ENCODE results near the gene FAM149A.

FAM149A gene

DNA sequence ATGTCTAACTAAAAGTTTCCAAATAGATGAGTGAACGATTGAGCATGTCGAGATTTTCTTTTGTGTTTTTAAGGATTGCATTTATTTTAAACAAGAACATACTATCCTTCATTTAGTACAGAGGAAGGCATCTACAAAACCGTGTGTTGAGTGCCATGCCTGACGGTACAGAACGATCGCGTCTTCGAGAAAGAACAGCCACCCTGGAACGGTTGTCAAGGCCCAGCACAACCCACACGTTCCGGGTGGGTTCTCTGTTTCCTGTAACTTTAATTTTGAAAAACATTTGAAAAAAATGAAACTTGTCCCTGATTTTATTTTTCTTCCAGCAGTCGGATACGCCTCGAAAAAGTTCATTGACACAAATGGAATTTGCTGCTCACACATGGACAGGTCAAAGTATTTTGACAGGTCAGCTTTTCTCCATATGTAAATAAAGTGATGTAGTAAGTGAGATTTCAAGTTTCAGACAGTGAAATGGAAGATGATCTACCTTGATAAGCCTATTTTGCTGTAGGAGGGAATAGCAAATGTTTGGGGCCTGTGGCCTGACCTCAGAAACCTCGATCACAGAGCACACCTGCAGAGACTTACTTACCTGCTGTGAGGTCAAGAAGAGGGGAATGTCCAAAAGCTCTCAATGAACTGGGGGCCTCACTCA is 62.5 kb downstream of the FAM149A start:
- H3K4me2 ChIP-seq: peak overlapping the region; percentile 22; the same call in 1 of the 2 replicates
- no peak overlapping the region for H3K27ac ChIP-seq
- H3K4me3 ChIP-seq (IDR thresholded peaks at IDR 0.05; ENCODE audit: insufficient read depth, low read depth, low read length): no peak overlapping the region
- H3K4me1 ChIP-seq (ENCODE audit: low read depth, poor library complexity, severe bottlenecking): peaks cover 14% of the 10 kb centered on the region
- H2AFZ ChIP-seq (ENCODE audit: low read depth): no peak overlapping the region
- H3K79me2 ChIP-seq (ENCODE audit: insufficient read depth, low read depth): no peaks in the 10 kb centered on the region
- H3K9ac ChIP-seq: no peak overlapping the region
- TF ChIP-seq, protein P1, sequence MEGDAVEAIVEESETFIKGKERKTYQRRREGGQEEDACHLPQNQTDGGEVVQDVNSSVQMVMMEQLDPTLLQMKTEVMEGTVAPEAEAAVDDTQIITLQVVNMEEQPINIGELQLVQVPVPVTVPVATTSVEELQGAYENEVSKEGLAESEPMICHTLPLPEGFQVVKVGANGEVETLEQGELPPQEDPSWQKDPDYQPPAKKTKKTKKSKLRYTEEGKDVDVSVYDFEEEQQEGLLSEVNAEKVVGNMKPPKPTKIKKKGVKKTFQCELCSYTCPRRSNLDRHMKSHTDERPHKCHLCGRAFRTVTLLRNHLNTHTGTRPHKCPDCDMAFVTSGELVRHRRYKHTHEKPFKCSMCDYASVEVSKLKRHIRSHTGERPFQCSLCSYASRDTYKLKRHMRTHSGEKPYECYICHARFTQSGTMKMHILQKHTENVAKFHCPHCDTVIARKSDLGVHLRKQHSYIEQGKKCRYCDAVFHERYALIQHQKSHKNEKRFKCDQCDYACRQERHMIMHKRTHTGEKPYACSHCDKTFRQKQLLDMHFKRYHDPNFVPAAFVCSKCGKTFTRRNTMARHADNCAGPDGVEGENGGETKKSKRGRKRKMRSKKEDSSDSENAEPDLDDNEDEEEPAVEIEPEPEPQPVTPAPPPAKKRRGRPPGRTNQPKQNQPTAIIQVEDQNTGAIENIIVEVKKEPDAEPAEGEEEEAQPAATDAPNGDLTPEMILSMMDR (conservative IDR thresholded peaks at IDR 0.05; ENCODE audit: low read depth, low read length): no peak
- H3K27me3 ChIP-seq (ENCODE audit: insufficient read depth, low read depth): no peaks in the 10 kb centered on the region
- H3K36me3 ChIP-seq (ENCODE audit: insufficient read depth): no peaks in the 10 kb centered on the region
- no peaks in the 10 kb centered on the region for H4K20me1 ChIP-seq (ENCODE audit: insufficient read depth)

DNA sequence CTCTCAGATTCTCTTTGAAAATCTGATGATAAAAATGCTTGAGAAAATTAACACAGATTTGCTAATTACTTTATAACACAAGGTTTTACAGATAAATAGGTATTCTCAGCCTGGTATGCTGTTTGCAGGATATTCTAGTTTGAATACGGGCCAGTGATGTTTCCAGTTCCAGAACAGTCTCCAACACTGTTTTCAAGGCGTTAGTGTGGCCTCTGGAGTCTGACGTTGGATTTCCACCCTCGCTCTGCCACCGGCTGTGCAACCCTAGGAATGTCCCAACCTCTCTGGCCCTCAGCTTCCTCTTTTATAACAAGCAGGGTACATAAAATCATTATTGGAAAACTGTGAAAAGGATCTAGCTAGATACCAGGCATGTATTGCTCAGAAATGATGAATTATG is 63.1 kb downstream of the FAM149A start:
- TF ChIP-seq, protein P1 (conservative IDR thresholded peaks at IDR 0.05; ENCODE audit: low read depth, low read length): no peak
- no peak overlapping the region for H2AFZ ChIP-seq (ENCODE audit: low read depth)
- H3K4me2 ChIP-seq: peak overlapping the region; percentile 22; the same call in 1 of the 2 replicates
- no peak overlapping the region for H3K4me3 ChIP-seq (IDR thresholded peaks at IDR 0.05; ENCODE audit: insufficient read depth, low read depth, low read length)
- no peak overlapping the region for H3K27ac ChIP-seq
- no peaks in the 10 kb centered on the region for H3K36me3 ChIP-seq (ENCODE audit: insufficient read depth)
- H3K9ac ChIP-seq: no peak overlapping the region
- no peaks in the 10 kb centered on the region for H3K27me3 ChIP-seq (ENCODE audit: insufficient read depth, low read depth)
- no peaks in the 10 kb centered on the region for H3K79me2 ChIP-seq (ENCODE audit: insufficient read depth, low read depth)
- peaks cover 13% of the 10 kb centered on the region for H3K4me1 ChIP-seq (ENCODE audit: low read depth, poor library complexity, severe bottlenecking)
- no peaks in the 10 kb centered on the region for H4K20me1 ChIP-seq (ENCODE audit: insufficient read depth)

DNA sequence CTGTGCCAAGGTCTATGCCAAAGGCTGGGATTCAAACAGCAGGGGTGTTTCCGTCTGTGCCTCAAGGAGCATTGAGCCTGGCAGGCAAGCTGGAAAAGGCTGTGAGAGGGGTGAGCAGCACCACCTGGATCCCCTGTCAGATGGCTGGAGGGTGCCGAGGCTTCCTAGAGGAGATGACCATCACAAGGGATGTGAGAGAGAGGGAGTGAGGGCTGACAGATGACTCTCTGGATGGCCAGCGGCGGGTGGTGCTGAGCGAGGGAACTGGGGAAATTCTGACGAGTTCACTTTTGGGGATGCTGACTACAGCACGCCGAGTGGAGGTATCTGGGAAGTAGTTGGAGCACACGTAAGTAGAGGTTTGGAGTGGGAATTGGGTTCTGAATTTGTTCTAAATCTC is 64.2 kb downstream of the FAM149A start:
- Histone ChIP-seq H3K4me3 (IDR thresholded peaks at IDR 0.05; ENCODE audit: insufficient read depth, low read depth, low read length) (no peak overlapping the region), H3K4me2 (no peak overlapping the region), H3K27me3 (ENCODE audit: insufficient read depth, low read depth) (no peaks in the 10 kb centered on the region), H3K9ac (no peak overlapping the region), H3K79me2 (ENCODE audit: insufficient read depth, low read depth) (no peaks in the 10 kb centered on the region), H3K27ac (no peak overlapping the region), H3K4me1 (ENCODE audit: low read depth, poor library complexity, severe bottlenecking) (peaks cover 13% of the 10 kb centered on the region), H3K36me3 (ENCODE audit: insufficient read depth) (no peaks in the 10 kb centered on the region), H4K20me1 (ENCODE audit: insufficient read depth) (no peaks in the 10 kb centered on the region), H2AFZ (ENCODE audit: low read depth) (no peak overlapping the region)
- TF ChIP-seq, protein P1 (conservative IDR thresholded peaks at IDR 0.05; ENCODE audit: low read depth, low read length): no peak

DNA sequence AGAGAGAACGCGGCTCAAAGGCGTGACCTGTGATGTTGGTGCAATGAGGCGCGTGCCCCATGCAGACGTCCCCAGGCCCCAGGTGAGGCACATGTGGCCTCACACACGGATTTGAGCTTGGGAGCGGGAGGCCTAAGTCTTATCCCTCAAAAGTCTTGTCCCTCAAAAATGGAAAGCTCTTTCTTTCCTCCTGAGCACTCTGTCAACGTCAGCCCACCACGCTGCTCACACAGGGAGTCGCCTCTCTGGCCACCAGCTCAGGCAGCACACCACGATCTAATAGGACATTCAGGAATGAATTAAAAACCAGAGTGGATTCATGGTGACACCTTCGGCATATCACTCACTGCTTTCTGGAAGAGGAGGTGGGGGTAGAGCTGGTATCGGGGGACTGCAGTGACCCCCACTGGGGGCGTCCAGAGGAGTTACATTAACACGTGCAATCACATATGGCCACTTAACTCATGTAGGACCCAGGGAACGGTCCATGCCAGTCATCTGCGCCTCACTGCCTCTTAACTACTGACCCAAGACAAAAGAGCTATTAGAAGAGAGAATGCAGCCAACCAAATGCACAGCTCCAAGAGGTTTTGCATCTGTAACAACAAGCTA is 64.9 kb downstream of the FAM149A start:
- Histone ChIP-seq H3K4me1 (ENCODE audit: low read depth, poor library complexity, severe bottlenecking) (peaks cover 13% of the 10 kb centered on the region), H3K4me3 (IDR thresholded peaks at IDR 0.05; ENCODE audit: insufficient read depth, low read depth, low read length) (no peak overlapping the region), H3K27me3 (ENCODE audit: insufficient read depth, low read depth) (no peaks in the 10 kb centered on the region), H3K79me2 (ENCODE audit: insufficient read depth, low read depth) (no peaks in the 10 kb centered on the region), H3K36me3 (ENCODE audit: insufficient read depth) (no peaks in the 10 kb centered on the region), H3K9ac (no peak overlapping the region), H3K27ac (no peak overlapping the region), H3K4me2 (no peak overlapping the region), H4K20me1 (ENCODE audit: insufficient read depth) (no peaks in the 10 kb centered on the region), H2AFZ (ENCODE audit: low read depth) (no peak overlapping the region)
- TF ChIP-seq, protein P1 (conservative IDR thresholded peaks at IDR 0.05; ENCODE audit: low read depth, low read length): no peak

Measured in KMS-11 (cell line).